ENCODE results near the gene PEPD.

PEPD gene

DNA sequence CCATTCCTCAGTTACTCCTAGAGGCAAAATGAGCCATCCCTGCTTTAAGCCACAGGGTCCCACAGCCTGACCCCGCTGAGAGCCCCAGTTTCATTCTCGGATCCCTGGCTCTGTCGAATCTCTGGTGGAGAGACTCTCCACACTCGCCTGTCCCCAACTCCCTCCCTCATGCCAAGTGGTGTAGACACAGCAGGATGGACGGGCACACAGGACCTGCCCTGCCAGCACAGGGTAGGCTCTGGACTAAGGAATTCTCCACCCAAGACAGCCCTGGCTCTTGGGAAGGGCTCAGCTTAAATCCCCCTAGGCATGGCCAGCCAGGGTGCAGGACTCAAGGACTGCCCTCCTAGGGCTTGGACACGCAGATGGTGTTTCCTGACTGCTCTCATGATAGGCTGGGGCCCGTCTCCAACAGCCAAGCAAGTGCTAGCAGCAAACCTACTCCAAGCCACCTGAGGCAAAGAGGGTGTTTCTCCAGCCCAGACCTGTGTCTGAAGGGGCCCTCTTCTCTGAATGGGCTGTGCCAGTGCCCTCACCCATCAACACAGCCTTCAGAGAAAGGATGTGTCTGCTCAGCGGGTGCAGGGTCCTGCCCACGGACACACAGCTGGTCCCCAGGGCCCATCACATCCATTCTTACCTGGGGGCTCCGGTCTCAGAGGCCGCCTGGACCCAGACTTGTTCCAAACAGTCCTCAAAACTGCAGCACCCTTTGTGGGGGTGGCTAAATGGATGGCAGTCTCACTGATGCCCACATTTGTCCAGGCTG, 65.3 kb downstream of the PEPD start:
- no peak overlapping the region for H3K27ac ChIP-seq (ENCODE audit: low read depth, low read length, poor library complexity, severe bottlenecking)
- no peak overlapping the region for H3K4me2 ChIP-seq (ENCODE audit: low read length)
- no peaks in the 10 kb centered on the region for H3F3A ChIP-seq (ENCODE audit: insufficient read depth, low read length)
- no peaks in the 10 kb centered on the region for H3K9me2 ChIP-seq (ENCODE audit: low read depth, low read length)
- H3K9ac ChIP-seq (ENCODE audit: low read length), result no peak overlapping the region
- no peaks in the 10 kb centered on the region for H3K27me3 ChIP-seq (ENCODE audit: insufficient read depth, low read length)
- H2AFZ ChIP-seq (ENCODE audit: low read length), result no peak overlapping the region
- no peaks in the 10 kb centered on the region for H3K4me1 ChIP-seq (ENCODE audit: insufficient read depth, low read length, severe bottlenecking)
- no peaks in the 10 kb centered on the region for H3K9me3 ChIP-seq (ENCODE audit: low read length)
- no peaks in the 10 kb centered on the region for H4K20me1 ChIP-seq (ENCODE audit: insufficient read depth, low read length)
- no peaks in the 10 kb centered on the region for H3K36me3 ChIP-seq (ENCODE audit: insufficient read depth, low read length)
- no peak overlapping the region for H3K4me3 ChIP-seq (ENCODE audit: low read depth, low read length, poor library complexity, severe bottlenecking)
- TF ChIP-seq, protein P1, sequence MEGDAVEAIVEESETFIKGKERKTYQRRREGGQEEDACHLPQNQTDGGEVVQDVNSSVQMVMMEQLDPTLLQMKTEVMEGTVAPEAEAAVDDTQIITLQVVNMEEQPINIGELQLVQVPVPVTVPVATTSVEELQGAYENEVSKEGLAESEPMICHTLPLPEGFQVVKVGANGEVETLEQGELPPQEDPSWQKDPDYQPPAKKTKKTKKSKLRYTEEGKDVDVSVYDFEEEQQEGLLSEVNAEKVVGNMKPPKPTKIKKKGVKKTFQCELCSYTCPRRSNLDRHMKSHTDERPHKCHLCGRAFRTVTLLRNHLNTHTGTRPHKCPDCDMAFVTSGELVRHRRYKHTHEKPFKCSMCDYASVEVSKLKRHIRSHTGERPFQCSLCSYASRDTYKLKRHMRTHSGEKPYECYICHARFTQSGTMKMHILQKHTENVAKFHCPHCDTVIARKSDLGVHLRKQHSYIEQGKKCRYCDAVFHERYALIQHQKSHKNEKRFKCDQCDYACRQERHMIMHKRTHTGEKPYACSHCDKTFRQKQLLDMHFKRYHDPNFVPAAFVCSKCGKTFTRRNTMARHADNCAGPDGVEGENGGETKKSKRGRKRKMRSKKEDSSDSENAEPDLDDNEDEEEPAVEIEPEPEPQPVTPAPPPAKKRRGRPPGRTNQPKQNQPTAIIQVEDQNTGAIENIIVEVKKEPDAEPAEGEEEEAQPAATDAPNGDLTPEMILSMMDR (IDR thresholded peaks at IDR 0.05; ENCODE audit: low read length), result no peak
- TF ChIP-seq EZH2 (IDR thresholded peaks at IDR 0.05; ENCODE audit: borderline replicate concordance, low read length), result no peak
- H3K79me2 ChIP-seq (ENCODE audit: insufficient read depth, low read length), result no peaks in the 10 kb centered on the region

DNA sequence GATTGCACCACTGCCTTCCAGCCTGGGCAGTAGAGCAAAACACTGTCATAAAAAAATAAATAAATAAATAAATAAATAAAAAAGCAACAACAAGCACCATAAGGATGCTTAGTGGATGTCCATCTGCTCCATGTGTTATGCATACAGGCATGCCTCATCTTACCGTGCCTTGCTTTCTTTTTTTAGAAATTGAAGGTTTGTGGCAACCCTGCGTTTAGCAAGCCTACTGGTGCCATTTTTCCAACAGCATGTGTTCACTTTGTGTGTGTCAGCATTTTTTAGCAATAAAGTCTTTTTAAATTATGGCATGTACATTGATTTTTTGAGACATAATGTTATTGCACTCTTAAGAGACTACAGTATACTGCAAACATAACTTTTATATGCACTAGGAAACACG, 68.3 kb downstream of the PEPD start:
- Histone ChIP-seq H3K36me3 (ENCODE audit: insufficient read depth, low read length) (no peaks in the 10 kb centered on the region), H3K27me3 (ENCODE audit: insufficient read depth, low read length) (no peaks in the 10 kb centered on the region), H3K27ac (ENCODE audit: low read depth, low read length, poor library complexity, severe bottlenecking) (no peak overlapping the region), H3K4me2 (ENCODE audit: low read length) (no peak overlapping the region), H2AFZ (ENCODE audit: low read length) (no peak overlapping the region), H3K9ac (ENCODE audit: low read length) (no peak overlapping the region), H3K79me2 (ENCODE audit: insufficient read depth, low read length) (no peaks in the 10 kb centered on the region), H3K4me1 (ENCODE audit: insufficient read depth, low read length, severe bottlenecking) (no peaks in the 10 kb centered on the region), H3K9me2 (ENCODE audit: low read depth, low read length) (no peaks in the 10 kb centered on the region), H3K9me3 (ENCODE audit: low read length) (no peaks in the 10 kb centered on the region), H3F3A (ENCODE audit: insufficient read depth, low read length) (no peaks in the 10 kb centered on the region), H3K4me3 (ENCODE audit: low read depth, low read length, poor library complexity, severe bottlenecking) (no peak overlapping the region), H4K20me1 (ENCODE audit: insufficient read depth, low read length) (no peaks in the 10 kb centered on the region)
- TF ChIP-seq, protein P1 (IDR thresholded peaks at IDR 0.05; ENCODE audit: low read length), result no peak
- no peak for TF ChIP-seq EZH2 (IDR thresholded peaks at IDR 0.05; ENCODE audit: borderline replicate concordance, low read length)

DNA sequence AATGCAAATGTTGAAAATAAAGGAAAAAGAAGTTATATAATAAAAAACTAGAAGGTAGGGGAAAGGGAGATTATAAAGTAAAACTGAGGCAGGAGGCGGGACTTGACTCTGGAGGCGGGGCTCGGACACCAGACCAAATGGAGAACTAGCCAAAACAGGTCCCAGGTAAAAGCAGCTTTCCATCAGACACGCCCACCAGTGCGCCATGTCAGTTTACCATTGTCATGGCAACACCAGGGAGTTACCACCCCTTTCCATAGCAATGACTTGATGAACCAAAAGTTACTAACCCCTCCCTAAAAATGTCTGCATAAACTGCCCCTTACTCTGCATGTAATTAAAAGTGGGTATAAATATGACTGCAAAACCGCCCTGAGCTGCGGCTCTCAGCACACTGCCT, 70.9 kb downstream of the PEPD start:
- H3K4me1 ChIP-seq (ENCODE audit: insufficient read depth, low read length, severe bottlenecking), result no peaks in the 10 kb centered on the region
- H3K4me2 ChIP-seq (ENCODE audit: low read length), result no peak overlapping the region
- H3K36me3 ChIP-seq (ENCODE audit: insufficient read depth, low read length), result no peaks in the 10 kb centered on the region
- H2AFZ ChIP-seq (ENCODE audit: low read length), result no peak overlapping the region
- no peaks in the 10 kb centered on the region for H3K9me2 ChIP-seq (ENCODE audit: low read depth, low read length)
- no peaks in the 10 kb centered on the region for H3K79me2 ChIP-seq (ENCODE audit: insufficient read depth, low read length)
- TF ChIP-seq, protein P1 (IDR thresholded peaks at IDR 0.05; ENCODE audit: low read length), result no peak
- TF ChIP-seq EZH2 (IDR thresholded peaks at IDR 0.05; ENCODE audit: borderline replicate concordance, low read length), result no peak
- H3K4me3 ChIP-seq (ENCODE audit: low read depth, low read length, poor library complexity, severe bottlenecking), result no peak overlapping the region
- no peak overlapping the region for H3K27ac ChIP-seq (ENCODE audit: low read depth, low read length, poor library complexity, severe bottlenecking)
- H3F3A ChIP-seq (ENCODE audit: insufficient read depth, low read length), result no peaks in the 10 kb centered on the region
- H4K20me1 ChIP-seq (ENCODE audit: insufficient read depth, low read length), result no peaks in the 10 kb centered on the region
- H3K9me3 ChIP-seq (ENCODE audit: low read length), result no peaks in the 10 kb centered on the region
- H3K27me3 ChIP-seq (ENCODE audit: insufficient read depth, low read length), result no peaks in the 10 kb centered on the region
- no peak overlapping the region for H3K9ac ChIP-seq (ENCODE audit: low read length)

All from OCI-LY1 (cell line).